Esophagus muscularis mucosa (tissue), 4 donors: ENCODE results near the gene MITF. TPM values are rescaled to one million over a fixed set of nuclear protein-coding genes. Genes with fewer than 3 reads are reported as not detected.

Source experiments
- DNase-seq: peaks from one replicate; pipeline ENCODE4 v3.0.0-alpha.2; 2017; ENCODE audit errors: extremely low spot score
- H3K27ac ChIP-seq, 4 donors: fragments of 200-600 bp; sonication (generic); replicated peaks in 1 of 4; 1 replicate in 3 of 4; 2 replicates in 1 of 4; pipeline ENCODE4 v1.5.1; 2016 to 2019; ENCODE audit warnings: mild to moderate bottlenecking in 1 of 4
- H3K27me3 ChIP-seq, 4 donors: fragments of 200-600 bp; sonication (generic); one replicate each; pipeline versions ENCODE4 v1.5.1 to v1.6.0; 2016 to 2019
- H3K36me3 ChIP-seq, 4 donors: fragments of 200-600 bp; sonication (generic); one replicate each; pipeline ENCODE4 v1.5.1; 2016 to 2019
- H3K4me1 ChIP-seq, 4 donors: fragments of 200-600 bp; sonication (generic); one replicate each; pipeline ENCODE4 v1.5.1; 2016 to 2019
- H3K4me3 ChIP-seq, 4 donors: fragments of 200-600 bp; sonication (generic); 1 replicate in 2 of 4; 2 replicates in 2 of 4; pipeline ENCODE4 v1.5.1; 2016 to 2019; ENCODE audit warnings: mild to moderate bottlenecking in 4 of 4, moderate library complexity in 1 of 4
- H3K9me3 ChIP-seq, 4 donors: fragments of 200-600 bp; sonication (generic); 1 replicate in 3 of 4; 2 replicates in 1 of 4; pipeline ENCODE4 v1.5.1; 2016 to 2019
- CTCF ChIP-seq, 3 experiments: fragments of 200-600 bp in 2 of 3; fragments of 450-650 bp in 1 of 3; sonication (generic) in 2 of 3; IDR thresholded peaks; one replicate each; pipeline ENCODE4 v1.5.1; 2017 to 2019; ENCODE audit warnings: antibody characterized with exemption in 3 of 3, mild to moderate bottlenecking in 2 of 3, moderate library complexity in 1 of 3
- EP300 ChIP-seq: sonication (generic); formaldehyde crosslinking; IDR thresholded peaks from one replicate; pipeline ENCODE4 v1.6.1; 2017; ENCODE audit warnings: antibody characterized with exemption
- POLR2A ChIP-seq: fragments of 450-650 bp; IDR thresholded peaks from one replicate; pipeline ENCODE4 v1.6.1; 2017; ENCODE audit warnings: antibody characterized with exemption, moderate library complexity, mild to moderate bottlenecking, low read depth
- POLR2AphosphoS5 ChIP-seq, 2 donors: sonication (generic); formaldehyde crosslinking; IDR thresholded peaks; one replicate each; pipeline ENCODE4 v1.6.1; 2017; ENCODE audit warnings: antibody characterized with exemption in 2 of 2
- WGBS: methylation state at CpG from one replicate; pipeline ENCODE4 v1.1.5; 2018; 5-methylcytosine and 5-hydroxymethylcytosine counted together
- intact Hi-C: fragments of 100-400 bp; cut with DNase I; formaldehyde crosslinking; loops from one replicate; pipeline ENCODE4 v1.15.1; 2023
- total RNA-seq, 4 donors: library from RNA; depleted of rRNA; stranded (reverse); fragments of >200 nt; gene quantifications; one replicate each; pipeline versions ENCODE4 v1.1.0 to v1.2.1, GENCODE V29; 2016

MITF gene
- total RNA-seq, 4 donors from 2014 or later, result 68.1 to 141 (median 81.2) TPM

- no peaks in the 10 kb centered on the region for H3K4me1 ChIP-seq
- H3K27ac ChIP-seq, result no peak overlapping the region
- intact Hi-C loops, result no loop called here
- DNase-seq, result no peak
- H3K36me3 ChIP-seq, result no peaks in the 10 kb centered on the region
- 81% methylated on average over 2 of the region's 2 CpGs for whole genome bisulfite sequencing
- H3K4me3 ChIP-seq, result no peak overlapping the region
- H3K9me3 ChIP-seq, result no peaks in the 10 kb centered on the region
- TF ChIP-seq EP300 (no peak), CTCF (IDR thresholded peaks at IDR 0.05) (no peak), POLR2A (no peak), POLR2AphosphoS5 (IDR thresholded peaks at IDR 0.05) (no peak)
- H3K27me3 ChIP-seq, result no peaks in the 10 kb centered on the region
Measured at GRCh38 chr3:69731080-69731479, 8.2 kb upstream of the MITF start.

GRCh38 chr3:69735893-69736292 is 3.4 kb upstream of the MITF start:
- 96% methylated on average over 2 of the region's 2 CpGs for WGBS
- no peaks in the 10 kb centered on the region for H3K27me3 ChIP-seq
- TF ChIP-seq POLR2A (no peak), EP300 (no peak), POLR2AphosphoS5 (IDR thresholded peaks at IDR 0.05) (no peak), CTCF (IDR thresholded peaks at IDR 0.05) (no peak)
- H3K4me3 ChIP-seq, result no peak overlapping the region
- no peaks in the 10 kb centered on the region for H3K9me3 ChIP-seq
- no peaks in the 10 kb centered on the region for H3K36me3 ChIP-seq
- DNase-seq, result no peak
- H3K27ac ChIP-seq, result no peak overlapping the region
- intact Hi-C loops, result loop anchor here (2.0 kb wide), 1 partner anchor 43 kb away; no protein-coding TSS in a partner anchor
- peaks cover 15 to 21% (median 17%) of the 10 kb centered on the region in 4 donors for H3K4me1 ChIP-seq

GRCh38 chr3:69737392-69737791 is 1.9 kb upstream of the MITF start:
- DNase-seq, result no peak
- TF ChIP-seq POLR2AphosphoS5 (IDR thresholded peaks at IDR 0.05), result no peak
- TF ChIP-seq EP300, result no peak
- TF ChIP-seq POLR2A, result no peak
- no peak for TF ChIP-seq CTCF (IDR thresholded peaks at IDR 0.05)
- Histone ChIP-seq H3K27ac (peak overlapping the region in 3 of 4 donors; percentile 90 to 92 (median 91)), H3K9me3 (no peaks in the 10 kb centered on the region), H3K4me3 (no peak overlapping the region), H3K4me1 (peaks cover 16 to 36% (median 32%) of the 10 kb centered on the region in 4 donors), H3K36me3 (no peaks in the 10 kb centered on the region), H3K27me3 (no peaks in the 10 kb centered on the region)
- 65% methylated on average over 3 of the region's 3 CpGs for WGBS
- intact Hi-C loops, result loop anchor here (2.0 kb wide), 1 partner anchor 45 kb away; no protein-coding TSS in a partner anchor

GRCh38 chr3:69738315-69738714 is 949 bp upstream of the MITF start:
- peak overlapping the region; percentile 83 to 95 (median 90) for H3K4me3 ChIP-seq
- WGBS, result 5% methylated on average over 4 of the region's 4 CpGs
- TF ChIP-seq CTCF (IDR thresholded peaks at IDR 0.05) (no peak), POLR2AphosphoS5 (IDR thresholded peaks at IDR 0.05) (no peak), EP300 (no peak), POLR2A (no peak)
- H3K4me1 ChIP-seq, result peaks cover 16 to 45% (median 41%) of the 10 kb centered on the region in 4 donors
- no peaks in the 10 kb centered on the region for H3K9me3 ChIP-seq
- no peaks in the 10 kb centered on the region for H3K36me3 ChIP-seq
- peak overlapping the region; percentile 90 to 94 (median 92) for H3K27ac ChIP-seq
- no peak for DNase-seq
- intact Hi-C loops, result no loop called here
- H3K27me3 ChIP-seq, result no peaks in the 10 kb centered on the region

GRCh38 chr3:69738859-69739203 is 433 bp upstream of the MITF start:
- H3K9me3 ChIP-seq, result no peaks in the 10 kb centered on the region
- WGBS, result under 1% methylated on average over 12 of the region's 12 CpGs
- no peaks in the 10 kb centered on the region for H3K27me3 ChIP-seq
- TF ChIP-seq EP300 (no peak), POLR2AphosphoS5 (IDR thresholded peaks at IDR 0.05) (no peak), CTCF (IDR thresholded peaks at IDR 0.05) (no peak), POLR2A (no peak)
- H3K36me3 ChIP-seq, result no peaks in the 10 kb centered on the region
- peak overlapping the region; percentile 90 to 94 (median 92) for H3K27ac ChIP-seq
- peak overlapping the region; percentile 83 to 95 (median 90) for H3K4me3 ChIP-seq
- peaks cover 20 to 51% (median 46%) of the 10 kb centered on the region in 4 donors for H3K4me1 ChIP-seq
- intact Hi-C loops, result no loop called here
- DNase-seq, result no peak
